ENCODE results near the gene GNAT3.

The GNAT3 gene

GRCh38 chr7:80412842-80413241, 99.0 kb downstream of the GNAT3 start:
- Histone ChIP-seq H3K27me3 (ENCODE audit: insufficient read depth, poor library complexity, severe bottlenecking) (no peaks in the 10 kb centered on the region), H3K27ac (ENCODE audit: poor library complexity, severe bottlenecking) (peak overlapping the region; percentile 12), H3K4me3 (ENCODE audit: severe bottlenecking) (no peak overlapping the region), H3K36me3 (ENCODE audit: low read depth) (no peaks in the 10 kb centered on the region), H3K9me3 (ENCODE audit: severe bottlenecking) (peaks cover 2% of the 10 kb centered on the region), H3K4me1 (ENCODE audit: insufficient read depth, poor library complexity, severe bottlenecking) (peaks cover 35% of the 10 kb centered on the region)
- ATAC-seq (ENCODE audit: low read depth): peak; percentile 90
- DNase-seq (ENCODE audit: low spot score): no peak
- TF ChIP-seq, protein P1, sequence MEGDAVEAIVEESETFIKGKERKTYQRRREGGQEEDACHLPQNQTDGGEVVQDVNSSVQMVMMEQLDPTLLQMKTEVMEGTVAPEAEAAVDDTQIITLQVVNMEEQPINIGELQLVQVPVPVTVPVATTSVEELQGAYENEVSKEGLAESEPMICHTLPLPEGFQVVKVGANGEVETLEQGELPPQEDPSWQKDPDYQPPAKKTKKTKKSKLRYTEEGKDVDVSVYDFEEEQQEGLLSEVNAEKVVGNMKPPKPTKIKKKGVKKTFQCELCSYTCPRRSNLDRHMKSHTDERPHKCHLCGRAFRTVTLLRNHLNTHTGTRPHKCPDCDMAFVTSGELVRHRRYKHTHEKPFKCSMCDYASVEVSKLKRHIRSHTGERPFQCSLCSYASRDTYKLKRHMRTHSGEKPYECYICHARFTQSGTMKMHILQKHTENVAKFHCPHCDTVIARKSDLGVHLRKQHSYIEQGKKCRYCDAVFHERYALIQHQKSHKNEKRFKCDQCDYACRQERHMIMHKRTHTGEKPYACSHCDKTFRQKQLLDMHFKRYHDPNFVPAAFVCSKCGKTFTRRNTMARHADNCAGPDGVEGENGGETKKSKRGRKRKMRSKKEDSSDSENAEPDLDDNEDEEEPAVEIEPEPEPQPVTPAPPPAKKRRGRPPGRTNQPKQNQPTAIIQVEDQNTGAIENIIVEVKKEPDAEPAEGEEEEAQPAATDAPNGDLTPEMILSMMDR (IDR thresholded peaks at IDR 0.05; ENCODE audit: poor library complexity, severe bottlenecking): no peak

GRCh38 chr7:80411621-80412020, 100.2 kb downstream of the GNAT3 start:
- H3K27me3 ChIP-seq (ENCODE audit: insufficient read depth, poor library complexity, severe bottlenecking): no peaks in the 10 kb centered on the region
- H3K4me1 ChIP-seq (ENCODE audit: insufficient read depth, poor library complexity, severe bottlenecking): peaks cover 35% of the 10 kb centered on the region
- ATAC-seq (ENCODE audit: low read depth) (no peak), DNase-seq (ENCODE audit: low spot score) (no peak)
- no peaks in the 10 kb centered on the region for H3K36me3 ChIP-seq (ENCODE audit: low read depth)
- TF ChIP-seq, protein P1 (IDR thresholded peaks at IDR 0.05; ENCODE audit: poor library complexity, severe bottlenecking): no peak
- H3K4me3 ChIP-seq (ENCODE audit: severe bottlenecking): no peak overlapping the region
- H3K27ac ChIP-seq (ENCODE audit: poor library complexity, severe bottlenecking): peak overlapping the region; percentile 12
- peaks cover 2% of the 10 kb centered on the region for H3K9me3 ChIP-seq (ENCODE audit: severe bottlenecking)

- no peaks in the 10 kb centered on the region for H3K36me3 ChIP-seq (ENCODE audit: low read depth)
- peaks cover 2% of the 10 kb centered on the region for H3K9me3 ChIP-seq (ENCODE audit: severe bottlenecking)
- peaks cover 28% of the 10 kb centered on the region for H3K4me1 ChIP-seq (ENCODE audit: insufficient read depth, poor library complexity, severe bottlenecking)
- H3K4me3 ChIP-seq (ENCODE audit: severe bottlenecking): no peak overlapping the region
- DNase-seq (ENCODE audit: low spot score) (no peak), ATAC-seq (ENCODE audit: low read depth) (peak; percentile 42; the same call in 2 of the 3 replicates)
- no peaks in the 10 kb centered on the region for H3K27me3 ChIP-seq (ENCODE audit: insufficient read depth, poor library complexity, severe bottlenecking)
- TF ChIP-seq, protein P1 (IDR thresholded peaks at IDR 0.05; ENCODE audit: poor library complexity, severe bottlenecking): no peak
- H3K27ac ChIP-seq (ENCODE audit: poor library complexity, severe bottlenecking): no peak overlapping the region
Observed at GRCh38 chr7:80410081-80410480, 101.8 kb downstream of the GNAT3 start.

Measured in RWPE2 (cell line).